ENCODE results near the gene STEAP2.

The STEAP2 gene

GRCh38 chr7:90207956-90208355 is 3.6 kb upstream of the STEAP2 start:
- Histone ChIP-seq H2AK5ac (ENCODE audit: low read length) (no peak overlapping the region), H4K8ac (ENCODE audit: low read depth, low read length) (no peak overlapping the region), H4K12ac (ENCODE audit: low read depth, low read length) (no peak overlapping the region), H3K36me3 (ENCODE audit: control insufficient read depth in 1 of 2, insufficient read depth in 2 of 2, low read length in 2 of 2) (no peaks in the 10 kb centered on the region), H3K4me2 (ENCODE audit: low read length) (no peak overlapping the region), H3K23ac (ENCODE audit: low read length) (no peak overlapping the region), H2AFZ (ENCODE audit: insufficient read depth, low read length, poor library complexity) (no peak overlapping the region), H3K9me3 (ENCODE audit: insufficient read depth, low read depth, low read length) (no peaks in the 10 kb centered on the region), H3K4ac (ENCODE audit: low read depth, low read length) (no peak overlapping the region), H3K18ac (ENCODE audit: low read length) (no peak overlapping the region), H3K27me3 (ENCODE audit: insufficient read depth, low read length) (no peaks in the 10 kb centered on the region), H3K27ac (ENCODE audit: low read depth, low read length) (no peak overlapping the region), H2BK12ac (ENCODE audit: low read length) (no peak overlapping the region), H3K4me1 (ENCODE audit: control insufficient read depth in 1 of 2, insufficient read depth in 2 of 2, low read length in 2 of 2) (peaks cover 2 to 3% of the 10 kb centered on the region in 2 experiments), H2BK5ac (ENCODE audit: low read depth, low read length, poor library complexity) (no peak overlapping the region), H3K14ac (ENCODE audit: low read length) (no peak overlapping the region), H3K79me2 (ENCODE audit: control insufficient read depth, insufficient read depth, low read length, poor library complexity) (no peaks in the 10 kb centered on the region), H3K4me3 (ENCODE audit: low read depth, low read length) (no peak overlapping the region), H3K9ac (ENCODE audit: low read length) (no peak overlapping the region), H4K91ac (ENCODE audit: low read depth, low read length) (no peak overlapping the region), H2BK120ac (ENCODE audit: insufficient read depth, low read length, poor library complexity) (no peak overlapping the region), H3K79me1 (ENCODE audit: low read length) (peaks cover 3% of the 10 kb centered on the region)
- DNase-seq: no peak
- no CpG with 5 or more reads among the region's 1 CpG for WGBS (ENCODE audit: extremely low coverage, insufficient coverage, insufficient read length)

- H4K91ac ChIP-seq (ENCODE audit: low read depth, low read length): no peak overlapping the region
- H3K18ac ChIP-seq (ENCODE audit: low read length): no peak overlapping the region
- H3K79me2 ChIP-seq (ENCODE audit: control insufficient read depth, insufficient read depth, low read length, poor library complexity): no peaks in the 10 kb centered on the region
- peaks cover 2 to 3% of the 10 kb centered on the region in 2 experiments for H3K4me1 ChIP-seq (ENCODE audit: control insufficient read depth in 1 of 2, insufficient read depth in 2 of 2, low read length in 2 of 2)
- H3K4me3 ChIP-seq (ENCODE audit: low read depth, low read length): no peak overlapping the region
- no CpG with 5 or more reads among the region's 1 CpG for WGBS (ENCODE audit: extremely low coverage, insufficient coverage, insufficient read length)
- no peaks in the 10 kb centered on the region for H3K36me3 ChIP-seq (ENCODE audit: control insufficient read depth in 1 of 2, insufficient read depth in 2 of 2, low read length in 2 of 2)
- no peak for DNase-seq
- H3K27ac ChIP-seq (ENCODE audit: low read depth, low read length): no peak overlapping the region
- H3K27me3 ChIP-seq (ENCODE audit: insufficient read depth, low read length): no peaks in the 10 kb centered on the region
- peaks cover 3% of the 10 kb centered on the region for H3K79me1 ChIP-seq (ENCODE audit: low read length)
- no peak overlapping the region for H3K14ac ChIP-seq (ENCODE audit: low read length)
- no peak overlapping the region for H2BK120ac ChIP-seq (ENCODE audit: insufficient read depth, low read length, poor library complexity)
- H2BK5ac ChIP-seq (ENCODE audit: low read depth, low read length, poor library complexity): no peak overlapping the region
- H3K23ac ChIP-seq (ENCODE audit: low read length): no peak overlapping the region
- H4K8ac ChIP-seq (ENCODE audit: low read depth, low read length): no peak overlapping the region
- no peak overlapping the region for H2AFZ ChIP-seq (ENCODE audit: insufficient read depth, low read length, poor library complexity)
- H3K9me3 ChIP-seq (ENCODE audit: insufficient read depth, low read depth, low read length): no peaks in the 10 kb centered on the region
- no peak overlapping the region for H4K12ac ChIP-seq (ENCODE audit: low read depth, low read length)
- H3K9ac ChIP-seq (ENCODE audit: low read length): no peak overlapping the region
- no peak overlapping the region for H3K4ac ChIP-seq (ENCODE audit: low read depth, low read length)
- H3K4me2 ChIP-seq (ENCODE audit: low read length): no peak overlapping the region
- no peak overlapping the region for H2AK5ac ChIP-seq (ENCODE audit: low read length)
- H2BK12ac ChIP-seq (ENCODE audit: low read length): no peak overlapping the region
Observed at GRCh38 chr7:90209776-90210175, 1.8 kb upstream of the STEAP2 start.

- Histone ChIP-seq H3K18ac (ENCODE audit: low read length) (no peak overlapping the region), H2BK12ac (ENCODE audit: low read length) (no peak overlapping the region), H3K23ac (ENCODE audit: low read length) (no peak overlapping the region), H3K4me1 (ENCODE audit: control insufficient read depth in 1 of 2, insufficient read depth in 2 of 2, low read length in 2 of 2) (peaks cover 2 to 3% of the 10 kb centered on the region in 2 experiments), H2BK120ac (ENCODE audit: insufficient read depth, low read length, poor library complexity) (no peak overlapping the region), H2AFZ (ENCODE audit: insufficient read depth, low read length, poor library complexity) (no peak overlapping the region), H3K4ac (ENCODE audit: low read depth, low read length) (no peak overlapping the region), H3K79me1 (ENCODE audit: low read length) (peaks cover 3% of the 10 kb centered on the region), H4K8ac (ENCODE audit: low read depth, low read length) (no peak overlapping the region), H3K9ac (ENCODE audit: low read length) (no peak overlapping the region), H3K36me3 (ENCODE audit: control insufficient read depth in 1 of 2, insufficient read depth in 2 of 2, low read length in 2 of 2) (no peaks in the 10 kb centered on the region), H3K27me3 (ENCODE audit: insufficient read depth, low read length) (no peaks in the 10 kb centered on the region), H2BK5ac (ENCODE audit: low read depth, low read length, poor library complexity) (no peak overlapping the region), H3K9me3 (ENCODE audit: insufficient read depth, low read depth, low read length) (no peaks in the 10 kb centered on the region), H2AK5ac (ENCODE audit: low read length) (no peak overlapping the region), H4K91ac (ENCODE audit: low read depth, low read length) (no peak overlapping the region), H3K27ac (ENCODE audit: low read depth, low read length) (no peak overlapping the region), H3K79me2 (ENCODE audit: control insufficient read depth, insufficient read depth, low read length, poor library complexity) (no peaks in the 10 kb centered on the region), H4K12ac (ENCODE audit: low read depth, low read length) (no peak overlapping the region), H3K14ac (ENCODE audit: low read length) (no peak overlapping the region), H3K4me3 (ENCODE audit: low read depth, low read length) (no peak overlapping the region), H3K4me2 (ENCODE audit: low read length) (no peak overlapping the region)
- no peak for DNase-seq
- WGBS (ENCODE audit: extremely low coverage, insufficient coverage, insufficient read length): no CpG with 5 or more reads among the region's 5 CpGs
Observed at GRCh38 chr7:90210475-90210874, 1.1 kb upstream of the STEAP2 start.

- H3K4me2 ChIP-seq (ENCODE audit: low read length): peak overlapping the region; percentile 74
- no peak overlapping the region for H2AK5ac ChIP-seq (ENCODE audit: low read length)
- no peak overlapping the region for H4K8ac ChIP-seq (ENCODE audit: low read depth, low read length)
- H3K27me3 ChIP-seq (ENCODE audit: insufficient read depth, low read length): no peaks in the 10 kb centered on the region
- no peak overlapping the region for H3K27ac ChIP-seq (ENCODE audit: low read depth, low read length)
- no CpG with 5 or more reads among the region's 11 CpGs for WGBS (ENCODE audit: extremely low coverage, insufficient coverage, insufficient read length)
- H3K18ac ChIP-seq (ENCODE audit: low read length): no peak overlapping the region
- H3K23ac ChIP-seq (ENCODE audit: low read length): no peak overlapping the region
- no peak overlapping the region for H3K9ac ChIP-seq (ENCODE audit: low read length)
- no peak overlapping the region for H4K91ac ChIP-seq (ENCODE audit: low read depth, low read length)
- H3K4me1 ChIP-seq (ENCODE audit: control insufficient read depth in 1 of 2, insufficient read depth in 2 of 2, low read length in 2 of 2): peaks cover 2 to 3% of the 10 kb centered on the region in 2 experiments
- H3K36me3 ChIP-seq (ENCODE audit: control insufficient read depth in 1 of 2, insufficient read depth in 2 of 2, low read length in 2 of 2): no peaks in the 10 kb centered on the region
- no peak overlapping the region for H4K12ac ChIP-seq (ENCODE audit: low read depth, low read length)
- no peak overlapping the region for H3K4ac ChIP-seq (ENCODE audit: low read depth, low read length)
- no peak overlapping the region for H3K14ac ChIP-seq (ENCODE audit: low read length)
- no peaks in the 10 kb centered on the region for H3K9me3 ChIP-seq (ENCODE audit: insufficient read depth, low read depth, low read length)
- no peak overlapping the region for H2BK12ac ChIP-seq (ENCODE audit: low read length)
- no peaks in the 10 kb centered on the region for H3K79me2 ChIP-seq (ENCODE audit: control insufficient read depth, insufficient read depth, low read length, poor library complexity)
- H3K79me1 ChIP-seq (ENCODE audit: low read length): peaks cover 3% of the 10 kb centered on the region
- H3K4me3 ChIP-seq (ENCODE audit: low read depth, low read length): peak overlapping the region; percentile 76
- H2BK120ac ChIP-seq (ENCODE audit: insufficient read depth, low read length, poor library complexity): no peak overlapping the region
- peak overlapping the region; percentile 83 for H2AFZ ChIP-seq (ENCODE audit: insufficient read depth, low read length, poor library complexity)
- no peak for DNase-seq
- H2BK5ac ChIP-seq (ENCODE audit: low read depth, low read length, poor library complexity): no peak overlapping the region
Observed at GRCh38 chr7:90210981-90211380, 559 bp upstream of the STEAP2 start.
